WTC11 (cell line): ENCODE results near the gene MMRN1.

Source experiments
- CBFB ChIP-seq: sonication (generic); formaldehyde crosslinking; IDR thresholded peaks from 2 replicates; pipeline ENCODE4 v1.8.1; 2022; ENCODE audit warnings: mild to moderate bottlenecking, low read depth, missing genetic modification reagents
- JAZF1 ChIP-seq: fragments of 250-450 bp; sonication (Bioruptor Pico); IDR thresholded peaks from 2 replicates; pipeline ENCODE4 v1.9.0; 2021; ENCODE audit warnings: moderate library complexity, mild to moderate bottlenecking, inconsistent platforms
- ZNF671 ChIP-seq: fragments of 250-450 bp; sonication (Bioruptor Pico); IDR thresholded peaks from 2 replicates; pipeline ENCODE4 v1.8.0; 2021; ENCODE audit warnings: mild to moderate bottlenecking
- TF ChIP-seq, protein P1 (sequence below): fragments of 200-600 bp; IDR thresholded peaks from 2 replicates; pipeline ENCODE4 v1.8.0; 2022; ENCODE audit warnings: antibody characterized with exemption
- TF ChIP-seq, protein P2 (sequence below): fragments of 250-450 bp; sonication (Bioruptor Pico); IDR thresholded peaks from 2 replicates; pipeline ENCODE4 v1.9.0; 2021; ENCODE audit warnings: mild to moderate bottlenecking, borderline replicate concordance

DNA sequence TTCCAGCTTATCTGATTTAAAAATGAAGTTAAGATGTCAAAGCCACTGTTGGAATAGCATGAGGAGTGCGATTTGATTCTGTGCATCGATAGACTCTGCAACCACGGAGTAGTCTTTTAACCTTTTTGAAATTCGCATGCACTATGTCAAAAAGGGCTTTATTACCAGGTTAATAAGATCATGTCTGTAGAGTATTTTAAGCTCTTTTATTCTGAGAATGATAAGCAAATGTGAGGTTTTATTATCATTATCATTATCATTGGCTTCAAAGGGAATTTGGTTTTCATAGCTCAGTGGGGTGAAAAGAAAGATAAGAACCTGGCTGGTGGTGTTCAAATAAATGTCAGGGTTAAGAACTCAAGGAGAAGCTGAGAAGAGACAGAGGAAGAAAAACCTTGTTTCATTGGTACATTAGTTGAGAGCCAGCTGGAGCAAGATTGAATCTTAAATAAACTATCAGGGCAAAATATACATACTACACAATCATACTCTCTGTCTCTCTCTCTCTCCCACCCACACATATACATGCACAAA lies 102.6 kb downstream of the MMRN1 start:
- no peak for TF ChIP-seq JAZF1 (CRISPR knock-in tag)
- TF ChIP-seq ZNF671 (CRISPR knock-in tag) = no peak
- no peak for TF ChIP-seq CBFB (CRISPR knock-in tag)
- TF ChIP-seq, protein P1, sequence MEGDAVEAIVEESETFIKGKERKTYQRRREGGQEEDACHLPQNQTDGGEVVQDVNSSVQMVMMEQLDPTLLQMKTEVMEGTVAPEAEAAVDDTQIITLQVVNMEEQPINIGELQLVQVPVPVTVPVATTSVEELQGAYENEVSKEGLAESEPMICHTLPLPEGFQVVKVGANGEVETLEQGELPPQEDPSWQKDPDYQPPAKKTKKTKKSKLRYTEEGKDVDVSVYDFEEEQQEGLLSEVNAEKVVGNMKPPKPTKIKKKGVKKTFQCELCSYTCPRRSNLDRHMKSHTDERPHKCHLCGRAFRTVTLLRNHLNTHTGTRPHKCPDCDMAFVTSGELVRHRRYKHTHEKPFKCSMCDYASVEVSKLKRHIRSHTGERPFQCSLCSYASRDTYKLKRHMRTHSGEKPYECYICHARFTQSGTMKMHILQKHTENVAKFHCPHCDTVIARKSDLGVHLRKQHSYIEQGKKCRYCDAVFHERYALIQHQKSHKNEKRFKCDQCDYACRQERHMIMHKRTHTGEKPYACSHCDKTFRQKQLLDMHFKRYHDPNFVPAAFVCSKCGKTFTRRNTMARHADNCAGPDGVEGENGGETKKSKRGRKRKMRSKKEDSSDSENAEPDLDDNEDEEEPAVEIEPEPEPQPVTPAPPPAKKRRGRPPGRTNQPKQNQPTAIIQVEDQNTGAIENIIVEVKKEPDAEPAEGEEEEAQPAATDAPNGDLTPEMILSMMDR = no peak
- TF ChIP-seq, protein P2, sequence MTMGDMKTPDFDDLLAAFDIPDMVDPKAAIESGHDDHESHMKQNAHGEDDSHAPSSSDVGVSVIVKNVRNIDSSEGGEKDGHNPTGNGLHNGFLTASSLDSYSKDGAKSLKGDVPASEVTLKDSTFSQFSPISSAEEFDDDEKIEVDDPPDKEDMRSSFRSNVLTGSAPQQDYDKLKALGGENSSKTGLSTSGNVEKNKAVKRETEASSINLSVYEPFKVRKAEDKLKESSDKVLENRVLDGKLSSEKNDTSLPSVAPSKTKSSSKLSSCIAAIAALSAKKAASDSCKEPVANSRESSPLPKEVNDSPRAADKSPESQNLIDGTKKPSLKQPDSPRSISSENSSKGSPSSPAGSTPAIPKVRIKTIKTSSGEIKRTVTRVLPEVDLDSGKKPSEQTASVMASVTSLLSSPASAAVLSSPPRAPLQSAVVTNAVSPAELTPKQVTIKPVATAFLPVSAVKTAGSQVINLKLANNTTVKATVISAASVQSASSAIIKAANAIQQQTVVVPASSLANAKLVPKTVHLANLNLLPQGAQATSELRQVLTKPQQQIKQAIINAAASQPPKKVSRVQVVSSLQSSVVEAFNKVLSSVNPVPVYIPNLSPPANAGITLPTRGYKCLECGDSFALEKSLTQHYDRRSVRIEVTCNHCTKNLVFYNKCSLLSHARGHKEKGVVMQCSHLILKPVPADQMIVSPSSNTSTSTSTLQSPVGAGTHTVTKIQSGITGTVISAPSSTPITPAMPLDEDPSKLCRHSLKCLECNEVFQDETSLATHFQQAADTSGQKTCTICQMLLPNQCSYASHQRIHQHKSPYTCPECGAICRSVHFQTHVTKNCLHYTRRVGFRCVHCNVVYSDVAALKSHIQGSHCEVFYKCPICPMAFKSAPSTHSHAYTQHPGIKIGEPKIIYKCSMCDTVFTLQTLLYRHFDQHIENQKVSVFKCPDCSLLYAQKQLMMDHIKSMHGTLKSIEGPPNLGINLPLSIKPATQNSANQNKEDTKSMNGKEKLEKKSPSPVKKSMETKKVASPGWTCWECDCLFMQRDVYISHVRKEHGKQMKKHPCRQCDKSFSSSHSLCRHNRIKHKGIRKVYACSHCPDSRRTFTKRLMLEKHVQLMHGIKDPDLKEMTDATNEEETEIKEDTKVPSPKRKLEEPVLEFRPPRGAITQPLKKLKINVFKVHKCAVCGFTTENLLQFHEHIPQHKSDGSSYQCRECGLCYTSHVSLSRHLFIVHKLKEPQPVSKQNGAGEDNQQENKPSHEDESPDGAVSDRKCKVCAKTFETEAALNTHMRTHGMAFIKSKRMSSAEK (CRISPR knock-in tag) = no peak
